ENCODE results near the gene STAB1. TPM values are rescaled to one million over a fixed set of nuclear protein-coding genes. Genes with fewer than 3 reads are reported as not detected.
A peak's percentile ranks its signal among the peaks of the same experiment; 100 is the strongest.

STAB1 gene
- total RNA-seq, 1 donor from 2014 or later = 67.2 TPM

DNA sequence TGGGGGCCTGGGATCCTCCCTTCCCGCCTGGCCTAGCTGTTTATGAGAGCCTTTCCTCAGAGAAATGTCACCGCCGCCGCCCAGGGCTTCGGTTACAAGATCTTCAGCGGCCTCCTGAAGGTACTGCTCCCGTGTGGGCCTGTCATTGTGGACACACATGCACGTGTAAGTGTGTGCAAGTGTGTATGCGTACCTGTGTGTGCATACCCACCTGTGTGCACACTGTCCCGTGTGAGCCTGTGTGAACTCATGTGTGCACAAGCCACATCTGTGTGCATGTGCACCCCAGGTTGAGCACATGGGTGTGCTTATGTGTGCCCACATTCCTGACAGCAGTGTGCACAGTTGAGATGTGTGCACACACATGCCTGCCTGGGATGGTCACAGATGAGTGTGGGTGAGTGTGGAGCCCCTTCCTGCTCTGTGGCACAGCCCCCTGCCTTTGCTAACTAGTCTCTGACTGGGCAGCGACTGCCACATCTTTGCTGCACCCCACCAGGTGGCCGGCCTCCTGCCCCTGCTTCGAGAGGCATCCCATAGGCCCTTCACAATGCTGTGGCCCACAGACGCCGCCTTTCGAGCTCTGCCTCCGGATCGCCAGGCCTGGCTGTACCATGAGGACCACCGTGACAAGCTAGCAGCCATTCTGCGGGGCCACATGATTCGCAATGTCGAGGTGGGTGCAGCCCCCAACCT, 24.5 kb downstream of the STAB1 start:
- intact Hi-C loops (cut with micrococcal nuclease) = no loop called here
- Histone ChIP-seq H3K4me3 (no peak overlapping the region), H3K27ac (replicated peaks) (no peak overlapping the region), H3K27me3 (ENCODE audit: low read depth) (no peaks in the 10 kb centered on the region), H3K9me3 (replicated peaks) (no peaks in the 10 kb centered on the region), H3K36me3 (peaks cover 22% of the 10 kb centered on the region), H3K4me1 (peaks cover 18% of the 10 kb centered on the region)
- no peak for DNase-seq
- TF ChIP-seq, protein P1, sequence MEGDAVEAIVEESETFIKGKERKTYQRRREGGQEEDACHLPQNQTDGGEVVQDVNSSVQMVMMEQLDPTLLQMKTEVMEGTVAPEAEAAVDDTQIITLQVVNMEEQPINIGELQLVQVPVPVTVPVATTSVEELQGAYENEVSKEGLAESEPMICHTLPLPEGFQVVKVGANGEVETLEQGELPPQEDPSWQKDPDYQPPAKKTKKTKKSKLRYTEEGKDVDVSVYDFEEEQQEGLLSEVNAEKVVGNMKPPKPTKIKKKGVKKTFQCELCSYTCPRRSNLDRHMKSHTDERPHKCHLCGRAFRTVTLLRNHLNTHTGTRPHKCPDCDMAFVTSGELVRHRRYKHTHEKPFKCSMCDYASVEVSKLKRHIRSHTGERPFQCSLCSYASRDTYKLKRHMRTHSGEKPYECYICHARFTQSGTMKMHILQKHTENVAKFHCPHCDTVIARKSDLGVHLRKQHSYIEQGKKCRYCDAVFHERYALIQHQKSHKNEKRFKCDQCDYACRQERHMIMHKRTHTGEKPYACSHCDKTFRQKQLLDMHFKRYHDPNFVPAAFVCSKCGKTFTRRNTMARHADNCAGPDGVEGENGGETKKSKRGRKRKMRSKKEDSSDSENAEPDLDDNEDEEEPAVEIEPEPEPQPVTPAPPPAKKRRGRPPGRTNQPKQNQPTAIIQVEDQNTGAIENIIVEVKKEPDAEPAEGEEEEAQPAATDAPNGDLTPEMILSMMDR (IDR thresholded peaks at IDR 0.05; ENCODE audit: borderline replicate concordance) = no peak

DNA sequence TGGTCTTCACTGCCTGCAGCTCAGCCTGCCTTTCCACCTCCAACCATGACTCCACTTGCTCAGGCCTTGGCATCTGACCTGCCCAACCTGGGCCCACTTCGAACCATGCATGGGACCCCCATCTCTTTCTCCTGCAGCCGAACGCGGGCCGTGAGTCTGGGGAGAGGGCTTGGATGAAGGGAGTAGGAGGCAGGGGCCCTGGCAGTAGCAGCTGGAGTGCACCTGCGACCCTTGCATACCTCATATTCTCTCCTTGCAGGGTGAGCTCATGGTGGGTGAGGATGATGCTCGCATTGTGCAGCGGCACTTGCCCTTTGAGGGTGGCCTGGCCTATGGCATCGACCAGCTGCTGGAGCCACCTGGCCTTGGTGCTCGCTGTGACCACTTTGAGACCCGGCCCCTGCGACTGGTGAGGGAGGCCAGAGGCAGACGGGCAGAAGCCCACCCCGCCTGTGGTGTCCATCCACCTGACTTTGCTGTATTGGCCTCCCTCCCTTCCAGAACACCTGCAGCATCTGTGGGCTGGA, 25.1 kb downstream of the STAB1 start:
- Histone ChIP-seq H3K9me3 (replicated peaks) (no peaks in the 10 kb centered on the region), H3K27me3 (ENCODE audit: low read depth) (no peaks in the 10 kb centered on the region), H3K36me3 (peaks cover 24% of the 10 kb centered on the region), H3K4me1 (peaks cover 22% of the 10 kb centered on the region), H3K4me3 (no peak overlapping the region), H3K27ac (replicated peaks) (no peak overlapping the region)
- intact Hi-C loops (cut with micrococcal nuclease) = no loop called here
- TF ChIP-seq, protein P1 (IDR thresholded peaks at IDR 0.05; ENCODE audit: borderline replicate concordance) = no peak
- DNase-seq = no peak

DNA sequence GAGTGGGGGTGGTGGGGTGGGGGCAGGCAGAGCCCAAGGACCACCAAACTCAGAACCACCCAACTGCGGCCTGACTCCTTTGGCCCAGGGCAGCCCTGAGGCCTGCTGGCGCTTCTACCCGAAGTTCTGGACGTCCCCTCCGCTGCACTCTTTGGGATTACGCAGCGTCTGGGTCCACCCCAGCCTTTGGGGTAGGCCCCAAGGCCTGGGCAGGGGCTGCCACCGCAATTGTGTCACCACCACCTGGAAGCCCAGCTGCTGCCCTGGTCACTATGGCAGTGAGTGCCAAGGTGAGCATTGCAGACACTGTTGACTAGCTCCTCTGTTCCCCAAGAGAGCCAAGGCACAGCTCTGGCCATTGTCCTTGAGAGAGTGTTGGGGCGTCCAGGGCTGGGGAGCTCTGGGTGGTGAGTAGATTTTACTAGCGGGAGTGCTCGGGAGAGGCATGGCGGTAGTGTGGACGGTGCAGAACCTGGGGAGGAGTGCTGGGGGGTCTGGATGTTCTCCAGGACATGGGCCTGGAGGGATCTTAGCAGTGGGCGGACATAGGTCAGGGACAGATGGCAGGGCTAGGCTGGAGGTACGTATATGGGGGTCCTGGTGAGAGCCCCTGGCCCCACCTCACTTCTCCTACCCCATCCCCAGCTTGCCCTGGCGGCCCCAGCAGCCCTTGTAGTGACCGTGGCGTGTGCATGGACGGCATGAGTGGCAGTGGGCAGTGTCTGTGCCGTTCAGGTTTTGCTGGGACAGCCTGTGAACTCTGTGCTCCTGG, 25.8 kb downstream of the STAB1 start:
- Histone ChIP-seq H3K27me3 (ENCODE audit: low read depth) (no peaks in the 10 kb centered on the region), H3K36me3 (peaks cover 24% of the 10 kb centered on the region), H3K9me3 (replicated peaks) (no peaks in the 10 kb centered on the region), H3K4me3 (no peak overlapping the region), H3K27ac (replicated peaks) (no peak overlapping the region), H3K4me1 (peaks cover 23% of the 10 kb centered on the region)
- TF ChIP-seq, protein P1 (IDR thresholded peaks at IDR 0.05; ENCODE audit: borderline replicate concordance) = no peak
- intact Hi-C loops (cut with micrococcal nuclease) = no loop called here
- no peak for DNase-seq

DNA sequence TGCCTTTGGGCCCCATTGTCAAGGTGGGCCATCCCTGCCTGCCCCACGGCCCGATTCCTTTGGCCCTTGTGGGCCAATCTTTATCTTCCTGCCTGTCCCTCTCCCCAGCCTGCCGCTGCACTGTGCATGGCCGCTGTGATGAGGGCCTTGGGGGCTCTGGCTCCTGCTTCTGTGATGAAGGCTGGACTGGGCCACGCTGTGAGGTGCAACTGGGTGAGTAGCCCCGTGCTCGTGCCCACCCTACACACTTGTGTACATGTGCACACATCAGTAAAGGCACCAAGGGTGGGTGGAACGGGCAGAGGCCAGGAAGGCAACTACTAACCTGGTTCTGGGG, 26.3 kb downstream of the STAB1 start:
- no peak overlapping the region for H3K4me3 ChIP-seq
- TF ChIP-seq, protein P1 (IDR thresholded peaks at IDR 0.05; ENCODE audit: borderline replicate concordance) = no peak
- no peak overlapping the region for H3K27ac ChIP-seq (replicated peaks)
- intact Hi-C loops (cut with micrococcal nuclease) = no loop called here
- H3K9me3 ChIP-seq (replicated peaks) = no peaks in the 10 kb centered on the region
- peaks cover 24% of the 10 kb centered on the region for H3K36me3 ChIP-seq
- H3K4me1 ChIP-seq = peaks cover 29% of the 10 kb centered on the region
- DNase-seq = no peak
- no peaks in the 10 kb centered on the region for H3K27me3 ChIP-seq (ENCODE audit: low read depth)

DNA sequence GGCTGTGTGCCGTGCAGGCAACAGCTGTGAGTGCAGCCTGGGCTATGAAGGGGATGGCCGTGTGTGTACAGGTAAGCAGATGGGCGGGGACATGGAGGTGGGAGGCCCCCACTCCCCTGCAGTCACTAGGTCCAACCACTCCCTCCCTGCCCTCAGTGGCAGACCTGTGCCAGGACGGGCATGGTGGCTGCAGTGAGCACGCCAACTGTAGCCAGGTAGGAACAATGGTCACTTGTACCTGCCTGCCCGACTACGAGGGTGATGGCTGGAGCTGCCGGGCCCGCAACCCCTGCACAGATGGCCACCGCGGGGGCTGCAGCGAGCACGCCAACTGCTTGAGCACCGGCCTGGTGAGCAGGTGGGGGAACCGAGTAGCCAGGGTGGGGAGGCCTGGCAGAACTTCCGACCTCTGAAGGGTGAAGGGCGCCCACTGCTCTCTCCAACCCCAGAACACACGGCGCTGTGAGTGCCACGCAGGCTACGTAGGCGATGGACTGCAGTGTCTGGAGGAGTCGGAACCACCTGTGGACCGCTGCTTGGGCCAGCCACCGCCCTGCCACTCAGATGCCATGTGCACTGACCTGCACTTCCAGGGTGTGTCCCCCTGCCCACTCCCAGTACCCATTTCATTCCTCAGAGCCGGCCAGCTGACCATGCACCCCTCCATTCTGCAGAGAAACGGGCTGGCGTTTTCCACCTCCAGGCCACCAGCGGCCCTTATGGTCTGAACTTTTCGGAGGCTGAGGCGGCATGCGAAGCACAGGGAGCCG, 26.9 kb downstream of the STAB1 start:
- H3K36me3 ChIP-seq = peaks cover 24% of the 10 kb centered on the region

More for the DNA sequence above, 26.9 kb downstream of the STAB1 start:
- H3K4me1 ChIP-seq = peaks cover 35% of the 10 kb centered on the region
- peak; percentile 5 for DNase-seq
- no peak overlapping the region for H3K27ac ChIP-seq (replicated peaks)
- intact Hi-C loops (cut with micrococcal nuclease) = no loop called here
- no peak overlapping the region for H3K4me3 ChIP-seq
- no peaks in the 10 kb centered on the region for H3K9me3 ChIP-seq (replicated peaks)
- TF ChIP-seq, protein P1 (IDR thresholded peaks at IDR 0.05; ENCODE audit: borderline replicate concordance) = no peak
- H3K27me3 ChIP-seq (ENCODE audit: low read depth) = no peaks in the 10 kb centered on the region

Data from left ventricle myocardium inferior (tissue), 1 donor.